ENCODE results near the gene RAB29.

GRCh38 chr1:205719762-205720161 lies 55.5 kb downstream of the RAB29 start:
- TF ChIP-seq YY1 (IDR thresholded peaks at IDR 0.05; ENCODE audit: insufficient read depth, insufficient read length) (no peak), SUZ12 (IDR thresholded peaks at IDR 0.05; ENCODE audit: extremely low read depth, insufficient read depth, insufficient read length) (no peak)
